ENCODE measurements around the gene STAB2. TPM values are rescaled to one million over a fixed set of nuclear protein-coding genes. Genes with fewer than 3 reads are reported as not detected.

Gene STAB2, protein sequence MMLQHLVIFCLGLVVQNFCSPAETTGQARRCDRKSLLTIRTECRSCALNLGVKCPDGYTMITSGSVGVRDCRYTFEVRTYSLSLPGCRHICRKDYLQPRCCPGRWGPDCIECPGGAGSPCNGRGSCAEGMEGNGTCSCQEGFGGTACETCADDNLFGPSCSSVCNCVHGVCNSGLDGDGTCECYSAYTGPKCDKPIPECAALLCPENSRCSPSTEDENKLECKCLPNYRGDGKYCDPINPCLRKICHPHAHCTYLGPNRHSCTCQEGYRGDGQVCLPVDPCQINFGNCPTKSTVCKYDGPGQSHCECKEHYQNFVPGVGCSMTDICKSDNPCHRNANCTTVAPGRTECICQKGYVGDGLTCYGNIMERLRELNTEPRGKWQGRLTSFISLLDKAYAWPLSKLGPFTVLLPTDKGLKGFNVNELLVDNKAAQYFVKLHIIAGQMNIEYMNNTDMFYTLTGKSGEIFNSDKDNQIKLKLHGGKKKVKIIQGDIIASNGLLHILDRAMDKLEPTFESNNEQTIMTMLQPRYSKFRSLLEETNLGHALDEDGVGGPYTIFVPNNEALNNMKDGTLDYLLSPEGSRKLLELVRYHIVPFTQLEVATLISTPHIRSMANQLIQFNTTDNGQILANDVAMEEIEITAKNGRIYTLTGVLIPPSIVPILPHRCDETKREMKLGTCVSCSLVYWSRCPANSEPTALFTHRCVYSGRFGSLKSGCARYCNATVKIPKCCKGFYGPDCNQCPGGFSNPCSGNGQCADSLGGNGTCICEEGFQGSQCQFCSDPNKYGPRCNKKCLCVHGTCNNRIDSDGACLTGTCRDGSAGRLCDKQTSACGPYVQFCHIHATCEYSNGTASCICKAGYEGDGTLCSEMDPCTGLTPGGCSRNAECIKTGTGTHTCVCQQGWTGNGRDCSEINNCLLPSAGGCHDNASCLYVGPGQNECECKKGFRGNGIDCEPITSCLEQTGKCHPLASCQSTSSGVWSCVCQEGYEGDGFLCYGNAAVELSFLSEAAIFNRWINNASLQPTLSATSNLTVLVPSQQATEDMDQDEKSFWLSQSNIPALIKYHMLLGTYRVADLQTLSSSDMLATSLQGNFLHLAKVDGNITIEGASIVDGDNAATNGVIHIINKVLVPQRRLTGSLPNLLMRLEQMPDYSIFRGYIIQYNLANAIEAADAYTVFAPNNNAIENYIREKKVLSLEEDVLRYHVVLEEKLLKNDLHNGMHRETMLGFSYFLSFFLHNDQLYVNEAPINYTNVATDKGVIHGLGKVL (N-terminal part only)
- polyA plus RNA-seq: 6.6 TPM
- long read RNA-seq, donor 1: 0 reads
- long read RNA-seq, donor 2: 0 reads
- long read RNA-seq, donor 3: 0 reads
- long read RNA-seq, donor 4: 0 reads
- long read RNA-seq, donor 5: 0 reads
- long read RNA-seq, donor 6: 0 reads
- long read RNA-seq, donor 7: 0 reads
- long read RNA-seq, donor 8: 0 reads
- long read RNA-seq, donor 9: 0 reads
- long read RNA-seq, donor 10: 0 reads
- long read RNA-seq, donor 11: 0 reads

DNA sequence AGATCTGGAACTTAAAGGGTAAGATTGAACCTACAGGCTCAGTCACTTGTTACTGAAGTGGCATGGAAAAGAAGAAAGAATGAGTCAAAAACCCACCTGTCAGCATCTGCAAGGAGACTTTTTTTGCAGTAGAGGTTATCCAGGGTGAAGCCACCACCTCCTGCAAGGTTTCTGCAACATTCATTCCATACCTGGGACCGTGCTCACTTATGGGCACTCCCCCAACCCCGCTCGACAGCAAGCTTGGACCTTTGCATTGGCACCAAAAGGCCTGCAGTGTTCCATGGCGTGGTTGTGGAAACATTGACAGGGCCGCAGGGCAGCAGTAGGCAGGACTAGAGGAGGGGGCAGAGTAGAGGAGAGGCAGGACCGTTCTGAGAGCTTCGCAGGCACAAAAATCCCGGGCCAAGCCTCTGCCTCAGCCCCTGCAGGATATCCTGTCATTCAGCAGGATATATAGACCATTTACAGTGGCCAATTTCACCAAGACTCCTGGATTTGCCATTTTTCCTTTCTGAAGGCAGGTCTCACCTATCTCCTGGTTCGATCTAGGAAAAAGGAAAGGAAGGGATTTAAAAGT, at the start of gene STAB2:
STAB2 (plus strand) TSS at position 483 of the 580 bp plus-strand sequence. CDS start 204 bp downstream, outside the sequence.
- no peak within 1 kb of the TSS for H3K4me3 ChIP-seq (ENCODE audit: low read length)
- H3K36me3 ChIP-seq (ENCODE audit: control insufficient read depth, insufficient read depth, low read length): no peaks in the 10 kb centered on the region
- H3K9me3 ChIP-seq (ENCODE audit: control insufficient read depth, low read depth, low read length): no peaks in the 10 kb centered on the region
- DNase-seq: no peak
- peaks cover 6% of the 10 kb centered on the region for H3K27me3 ChIP-seq (ENCODE audit: control insufficient read depth, insufficient read depth, low read length)
- H3K4me1 ChIP-seq (ENCODE audit: control insufficient read depth, insufficient read depth, low read length): no peaks in the 10 kb centered on the region
- no peak within 1 kb of the TSS for H3K27ac ChIP-seq (ENCODE audit: low read length)
- no CpG with 5 or more reads among the region's 9 CpGs for WGBS (ENCODE audit: insufficient coverage, low lambda C conversion rate)

DNA sequence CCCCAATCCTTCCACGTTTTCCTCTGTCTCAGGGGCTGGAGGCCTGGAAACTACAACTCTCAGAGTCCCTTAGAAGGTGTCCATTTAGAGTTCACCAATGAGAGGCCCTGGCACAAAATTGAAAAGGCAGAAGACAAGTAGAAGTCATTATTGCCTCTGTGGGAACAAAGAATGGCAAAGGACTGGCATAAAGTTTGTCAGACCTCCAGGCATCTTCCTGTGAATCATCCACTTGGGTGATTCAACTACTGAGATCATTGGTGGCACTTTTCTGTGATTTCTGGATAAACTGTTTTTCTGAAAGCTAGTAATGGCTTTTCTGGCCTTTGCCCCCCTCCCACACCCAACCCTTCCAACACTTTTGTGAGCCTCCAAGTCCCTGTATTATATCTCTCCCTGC, 48.7 kb upstream of the STAB2 start:
- Histone ChIP-seq H3K27me3 (ENCODE audit: control insufficient read depth, insufficient read depth, low read length) (no peaks in the 10 kb centered on the region), H3K27ac (ENCODE audit: low read length) (no peak overlapping the region)

DNA sequence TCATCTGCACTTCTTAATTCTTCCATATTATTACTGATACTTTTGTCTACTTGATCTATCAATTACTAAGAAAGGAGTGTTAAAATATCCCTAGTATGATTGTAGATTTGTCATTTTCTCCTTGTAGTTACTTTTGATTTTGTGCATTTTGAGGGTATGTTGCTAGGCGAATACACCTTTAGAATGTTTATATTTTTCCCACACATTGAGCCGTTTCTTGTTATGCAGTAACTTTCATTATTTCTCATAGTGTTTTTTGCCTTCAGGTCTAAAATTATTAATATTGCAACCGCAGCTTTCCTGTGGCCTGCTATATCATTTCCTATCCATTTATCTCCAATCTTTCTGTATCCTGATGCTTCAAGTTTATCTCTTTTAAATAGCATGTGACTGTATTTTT, 46.8 kb upstream of the STAB2 start:
- no peak for DNase-seq
- H3K4me1 ChIP-seq (ENCODE audit: control insufficient read depth, insufficient read depth, low read length): no peaks in the 10 kb centered on the region
- no peak overlapping the region for H3K27ac ChIP-seq (ENCODE audit: low read length)
- H3K36me3 ChIP-seq (ENCODE audit: control insufficient read depth, insufficient read depth, low read length): no peaks in the 10 kb centered on the region
- no peak overlapping the region for H3K4me3 ChIP-seq (ENCODE audit: low read length)
- WGBS (ENCODE audit: insufficient coverage, low lambda C conversion rate): 100% methylated on average over 3 of the region's 3 CpGs
- no peaks in the 10 kb centered on the region for H3K9me3 ChIP-seq (ENCODE audit: control insufficient read depth, low read depth, low read length)
- no peaks in the 10 kb centered on the region for H3K27me3 ChIP-seq (ENCODE audit: control insufficient read depth, insufficient read depth, low read length)

More for the DNA sequence above, 48.7 kb upstream of the STAB2 start:
- no peaks in the 10 kb centered on the region for H3K4me1 ChIP-seq (ENCODE audit: control insufficient read depth, insufficient read depth, low read length)
- no peak for DNase-seq
- no peak overlapping the region for H3K4me3 ChIP-seq (ENCODE audit: low read length)
- 60% methylated on average over 1 of the region's 1 CpG for WGBS (ENCODE audit: insufficient coverage, low lambda C conversion rate)
- no peaks in the 10 kb centered on the region for H3K36me3 ChIP-seq (ENCODE audit: control insufficient read depth, insufficient read depth, low read length)
- no peaks in the 10 kb centered on the region for H3K9me3 ChIP-seq (ENCODE audit: control insufficient read depth, low read depth, low read length)

DNA sequence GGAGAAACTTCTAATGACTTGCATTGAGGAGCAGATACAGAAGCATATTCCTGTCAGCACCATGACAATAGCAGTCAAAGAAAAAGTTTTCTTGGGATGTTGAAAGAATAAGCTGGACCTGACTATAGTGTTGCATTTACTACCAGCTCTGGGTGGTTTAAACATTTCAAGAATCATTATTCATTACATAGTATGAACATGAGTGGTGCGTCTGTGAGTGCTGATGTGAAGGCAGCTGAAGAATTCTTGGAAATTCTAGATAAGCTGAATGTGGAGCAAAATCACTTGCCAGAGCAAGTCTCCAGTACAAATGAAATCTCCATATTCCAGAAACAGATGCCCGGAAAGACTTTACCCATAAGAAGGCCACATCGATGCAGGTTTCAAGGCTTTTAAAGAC, 45.0 kb upstream of the STAB2 start:
- peaks cover 3% of the 10 kb centered on the region for H3K27me3 ChIP-seq (ENCODE audit: control insufficient read depth, insufficient read depth, low read length)
- no CpG with 5 or more reads among the region's 3 CpGs for WGBS (ENCODE audit: insufficient coverage, low lambda C conversion rate)

DNA sequence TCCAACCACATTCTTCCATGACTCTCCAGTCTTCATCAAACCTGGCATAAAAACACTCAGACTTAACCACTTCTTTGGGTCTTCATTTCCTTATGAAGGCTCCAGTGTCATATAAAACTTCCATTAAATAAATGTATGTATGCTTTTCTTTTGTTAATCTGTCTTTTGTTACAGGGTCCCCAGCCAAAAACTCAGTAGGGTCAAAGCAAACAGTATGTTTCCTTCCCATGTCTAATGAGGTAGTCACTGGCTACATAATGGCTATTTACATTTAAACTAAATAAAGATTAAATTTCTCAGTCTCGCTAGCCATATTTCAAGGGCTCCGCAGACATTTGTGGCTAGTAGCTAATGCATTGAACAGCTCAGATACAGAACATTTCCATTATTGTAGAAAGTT, 40.1 kb upstream of the STAB2 start:
- H3K27ac ChIP-seq (ENCODE audit: low read length): no peak overlapping the region
- no peaks in the 10 kb centered on the region for H3K4me1 ChIP-seq (ENCODE audit: control insufficient read depth, insufficient read depth, low read length)
- H3K4me3 ChIP-seq (ENCODE audit: low read length): no peak overlapping the region
- H3K36me3 ChIP-seq (ENCODE audit: control insufficient read depth, insufficient read depth, low read length): no peaks in the 10 kb centered on the region
- DNase-seq: no peak
- H3K27me3 ChIP-seq (ENCODE audit: control insufficient read depth, insufficient read depth, low read length): peaks cover 11% of the 10 kb centered on the region
- no peaks in the 10 kb centered on the region for H3K9me3 ChIP-seq (ENCODE audit: control insufficient read depth, low read depth, low read length)
- WGBS (ENCODE audit: insufficient coverage, low lambda C conversion rate): no CpG with 5 or more reads among the region's 2 CpGs

More for the DNA sequence above, 45.0 kb upstream of the STAB2 start:
- no peaks in the 10 kb centered on the region for H3K4me1 ChIP-seq (ENCODE audit: control insufficient read depth, insufficient read depth, low read length)
- no peaks in the 10 kb centered on the region for H3K9me3 ChIP-seq (ENCODE audit: control insufficient read depth, low read depth, low read length)
- H3K4me3 ChIP-seq (ENCODE audit: low read length): no peak overlapping the region
- DNase-seq: no peak
- H3K36me3 ChIP-seq (ENCODE audit: control insufficient read depth, insufficient read depth, low read length): no peaks in the 10 kb centered on the region
- H3K27ac ChIP-seq (ENCODE audit: low read length): no peak overlapping the region

DNA sequence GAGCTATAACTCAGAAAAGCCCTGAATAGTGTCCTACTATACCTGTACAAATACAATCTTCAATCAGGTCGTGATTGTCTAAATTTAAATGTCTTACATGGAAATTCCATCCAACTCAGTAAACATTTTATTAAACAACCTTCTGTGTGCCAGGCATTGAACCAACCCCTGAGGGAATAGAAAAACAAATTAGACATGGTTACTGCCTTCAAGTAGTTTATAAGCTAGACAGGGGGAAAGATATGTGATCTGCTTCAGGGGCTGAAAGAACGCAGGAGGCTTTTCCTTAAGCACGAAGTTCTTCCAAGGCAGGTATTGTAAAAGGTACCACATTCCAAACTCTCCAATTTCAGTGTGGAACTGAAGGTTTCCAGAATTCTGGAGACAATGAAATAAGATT, 39.7 kb upstream of the STAB2 start:
- Histone ChIP-seq H3K4me1 (ENCODE audit: control insufficient read depth, insufficient read depth, low read length) (no peaks in the 10 kb centered on the region), H3K9me3 (ENCODE audit: control insufficient read depth, low read depth, low read length) (no peaks in the 10 kb centered on the region), H3K27ac (ENCODE audit: low read length) (no peak overlapping the region), H3K36me3 (ENCODE audit: control insufficient read depth, insufficient read depth, low read length) (no peaks in the 10 kb centered on the region), H3K27me3 (ENCODE audit: control insufficient read depth, insufficient read depth, low read length) (peaks cover 11% of the 10 kb centered on the region), H3K4me3 (ENCODE audit: low read length) (no peak overlapping the region)
- DNase-seq: no peak
- WGBS (ENCODE audit: insufficient coverage, low lambda C conversion rate): no CpG with 5 or more reads among the region's 3 CpGs

DNA sequence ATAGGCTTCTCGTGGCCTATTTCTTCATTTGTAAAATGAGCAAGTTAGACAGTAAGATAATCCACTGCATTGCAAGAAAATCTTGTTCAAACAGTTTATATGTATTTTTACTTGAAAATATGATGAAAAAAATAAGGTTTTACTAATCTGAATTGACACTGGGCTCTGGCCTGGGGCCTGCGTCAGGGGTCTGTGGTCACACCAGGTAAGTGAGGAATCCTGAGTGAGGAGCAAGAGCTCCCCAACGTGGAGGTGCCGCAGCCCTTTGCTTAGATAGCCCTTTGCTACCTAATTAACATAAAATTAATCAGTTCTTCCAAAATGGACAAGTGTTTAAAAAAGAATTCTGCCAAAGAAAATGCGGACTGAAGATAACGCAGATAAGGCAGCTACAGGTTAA, 39.1 kb upstream of the STAB2 start:
- no peak for DNase-seq
- WGBS (ENCODE audit: insufficient coverage, low lambda C conversion rate): 73% methylated on average over 3 of the region's 6 CpGs
- H3K36me3 ChIP-seq (ENCODE audit: control insufficient read depth, insufficient read depth, low read length): no peaks in the 10 kb centered on the region
- H3K27ac ChIP-seq (ENCODE audit: low read length): no peak overlapping the region
- H3K9me3 ChIP-seq (ENCODE audit: control insufficient read depth, low read depth, low read length): no peaks in the 10 kb centered on the region
- peaks cover 11% of the 10 kb centered on the region for H3K27me3 ChIP-seq (ENCODE audit: control insufficient read depth, insufficient read depth, low read length)
- H3K4me1 ChIP-seq (ENCODE audit: control insufficient read depth, insufficient read depth, low read length): no peaks in the 10 kb centered on the region
- no peak overlapping the region for H3K4me3 ChIP-seq (ENCODE audit: low read length)

DNA sequence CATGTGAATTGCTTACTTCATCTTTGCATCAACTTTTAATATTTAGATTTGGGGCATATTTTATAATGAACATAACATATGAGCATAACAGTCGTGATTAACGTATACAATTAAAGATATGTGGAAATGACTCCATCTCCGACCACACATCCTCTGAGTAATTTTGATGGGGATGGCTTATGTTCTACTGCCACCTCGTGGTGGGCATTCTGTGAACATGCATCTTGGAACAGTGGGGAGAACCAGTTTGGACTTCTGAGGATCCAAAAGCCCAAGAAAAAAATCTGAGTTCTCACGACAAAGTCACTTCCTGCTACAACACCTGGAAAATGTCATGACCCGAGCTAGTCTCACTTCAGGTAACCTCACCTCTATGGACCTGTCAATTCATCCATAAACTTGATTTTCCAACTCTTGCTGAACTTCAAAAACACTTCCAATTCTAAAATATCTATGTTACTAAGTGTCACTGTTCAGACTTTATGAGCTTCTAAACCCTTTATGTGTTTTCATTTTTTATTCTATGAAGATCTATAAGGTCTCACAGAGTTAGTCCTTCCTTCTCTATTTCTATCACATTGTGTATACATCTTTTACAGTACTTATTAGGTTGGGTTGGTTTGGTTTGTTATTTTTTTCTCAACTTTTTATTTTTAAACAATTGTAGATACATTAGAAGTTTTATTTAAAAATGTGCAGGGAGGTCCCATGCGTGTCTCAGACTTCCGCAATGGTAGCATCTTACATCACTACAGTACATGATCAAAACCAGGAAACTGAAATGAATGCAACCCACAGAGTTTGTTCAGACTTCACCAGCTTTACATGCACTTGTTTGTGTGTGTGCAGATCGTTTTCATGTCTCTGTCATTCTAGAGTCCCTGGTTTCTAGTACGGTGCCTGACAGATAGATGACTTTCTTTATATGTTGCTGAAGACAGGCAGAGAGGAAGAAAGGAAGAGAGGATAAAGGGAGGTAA, 38.2 kb upstream of the STAB2 start:
- Histone ChIP-seq H3K4me3 (ENCODE audit: low read length) (no peak overlapping the region), H3K4me1 (ENCODE audit: control insufficient read depth, insufficient read depth, low read length) (no peaks in the 10 kb centered on the region), H3K27ac (ENCODE audit: low read length) (no peak overlapping the region), H3K36me3 (ENCODE audit: control insufficient read depth, insufficient read depth, low read length) (no peaks in the 10 kb centered on the region), H3K9me3 (ENCODE audit: control insufficient read depth, low read depth, low read length) (no peaks in the 10 kb centered on the region), H3K27me3 (ENCODE audit: control insufficient read depth, insufficient read depth, low read length) (peaks cover 11% of the 10 kb centered on the region)
- WGBS (ENCODE audit: insufficient coverage, low lambda C conversion rate): 20% methylated on average over 2 of the region's 10 CpGs
- DNase-seq: peak; percentile 40 to 42

Data from large intestine (tissue), 12 donors.